Endodermal cell (in vitro differentiated cells): ENCODE data around the gene GPR3. TPM values are rescaled to one million over a fixed set of nuclear protein-coding genes. Genes with fewer than 3 reads are reported as not detected.
A peak's percentile ranks its signal among the peaks of the same experiment; 100 is the strongest.

Experiments used
- DNase-seq: peaks from one replicate; pipeline ENCODE4 v3.0.0-alpha.2; 2017
- H3K27ac ChIP-seq: 2 replicates; pipeline ENCODE4 v1.5.1; 2013; ENCODE audit warnings: mild to moderate bottlenecking, low read depth, low read length, moderate library complexity
- H3K27me3 ChIP-seq: 2 replicates; pipeline ENCODE4 v1.6.1; 2013; ENCODE audit warnings: mild to moderate bottlenecking, low read length, moderate library complexity; ENCODE audit not compliant: insufficient read depth, control insufficient read depth, poor library complexity, severe bottlenecking
- H3K36me3 ChIP-seq: 2 replicates; pipeline ENCODE4 v1.7.0; 2013; ENCODE audit warnings: mild to moderate bottlenecking, low read length, moderate library complexity; ENCODE audit not compliant: control insufficient read depth, insufficient read depth
- H3K4me1 ChIP-seq: one replicate; pipeline ENCODE4 v1.7.0; 2013; ENCODE audit warnings: low read length; ENCODE audit not compliant: control insufficient read depth, insufficient read depth
- H3K4me3 ChIP-seq: 2 replicates; pipeline ENCODE4 v1.5.1; 2013; ENCODE audit warnings: mild to moderate bottlenecking, low read length, moderate library complexity
- H3K9ac ChIP-seq: 2 replicates; pipeline ENCODE4 v1.6.1; 2013; ENCODE audit warnings: mild to moderate bottlenecking, low read length, moderate library complexity; ENCODE audit not compliant: poor library complexity, severe bottlenecking; ENCODE audit errors: extremely low read depth
- H3K9me3 ChIP-seq: 2 replicates; pipeline ENCODE4 v1.6.1; 2013; ENCODE audit warnings: mild to moderate bottlenecking, low read length, moderate library complexity; ENCODE audit not compliant: control insufficient read depth
- H3K27ac Mint-ChIP-seq: 2 replicates; pipeline ENCODE4 v1.8.0; 2020; ENCODE audit warnings: mixed read lengths
- H3K27me3 Mint-ChIP-seq: 2 replicates; pipeline ENCODE4 v1.8.0; 2021; ENCODE audit warnings: mild to moderate bottlenecking, mixed read lengths; ENCODE audit not compliant: insufficient read depth
- H3K36me3 Mint-ChIP-seq: 2 replicates; pipeline ENCODE4 v1.8.0; 2020; ENCODE audit warnings: low read depth, mixed read lengths
- H3K4me1 Mint-ChIP-seq: 2 replicates; pipeline ENCODE4 v1.8.0; 2020; ENCODE audit warnings: mixed read lengths
- H3K4me3 Mint-ChIP-seq: 2 replicates; pipeline ENCODE4 v1.8.0; 2020; ENCODE audit warnings: mild to moderate bottlenecking, moderate library complexity, mixed read lengths
- H3K9me3 Mint-ChIP-seq: 2 replicates; pipeline ENCODE4 v1.8.0; 2020; ENCODE audit warnings: mild to moderate bottlenecking, mixed read lengths
- WGBS, 2 experiments: methylation state at CpG; one replicate each; pipeline versions ENCODE4 v1.1.5 to v1.1.7; 2013; ENCODE audit warnings: missing lambda C conversion rate in 2 of 2, mixed read lengths in 1 of 2; ENCODE audit not compliant: insufficient coverage in 1 of 2, insufficient read length in 1 of 2; 5-methylcytosine and 5-hydroxymethylcytosine counted together
- total RNA-seq, 2 donors: library from RNA; stranded (reverse); fragmentation: NEBNext Ultra II Directional in 1 of 2; extraction: Animal tissue kit (Norgen Biotek cat#: 25700) in 1 of 2; gene quantifications; 2 replicates in 1 of 2; 3 replicates in 1 of 2; pipeline ENCODE4 v1.2.1, GENCODE V29; 2021
- TF ChIP-seq, protein P1 (sequence below): fragments of 200-600 bp; sonication (generic); conservative IDR thresholded peaks from 2 replicates; pipeline ENCODE4 v1.5.0; 2021; ENCODE audit warnings: antibody characterized with exemption, mild to moderate bottlenecking

GPR3 gene
- total RNA-seq, 2 donors from 2014 or later = 3.5 to 4.1 TPM

DNA sequence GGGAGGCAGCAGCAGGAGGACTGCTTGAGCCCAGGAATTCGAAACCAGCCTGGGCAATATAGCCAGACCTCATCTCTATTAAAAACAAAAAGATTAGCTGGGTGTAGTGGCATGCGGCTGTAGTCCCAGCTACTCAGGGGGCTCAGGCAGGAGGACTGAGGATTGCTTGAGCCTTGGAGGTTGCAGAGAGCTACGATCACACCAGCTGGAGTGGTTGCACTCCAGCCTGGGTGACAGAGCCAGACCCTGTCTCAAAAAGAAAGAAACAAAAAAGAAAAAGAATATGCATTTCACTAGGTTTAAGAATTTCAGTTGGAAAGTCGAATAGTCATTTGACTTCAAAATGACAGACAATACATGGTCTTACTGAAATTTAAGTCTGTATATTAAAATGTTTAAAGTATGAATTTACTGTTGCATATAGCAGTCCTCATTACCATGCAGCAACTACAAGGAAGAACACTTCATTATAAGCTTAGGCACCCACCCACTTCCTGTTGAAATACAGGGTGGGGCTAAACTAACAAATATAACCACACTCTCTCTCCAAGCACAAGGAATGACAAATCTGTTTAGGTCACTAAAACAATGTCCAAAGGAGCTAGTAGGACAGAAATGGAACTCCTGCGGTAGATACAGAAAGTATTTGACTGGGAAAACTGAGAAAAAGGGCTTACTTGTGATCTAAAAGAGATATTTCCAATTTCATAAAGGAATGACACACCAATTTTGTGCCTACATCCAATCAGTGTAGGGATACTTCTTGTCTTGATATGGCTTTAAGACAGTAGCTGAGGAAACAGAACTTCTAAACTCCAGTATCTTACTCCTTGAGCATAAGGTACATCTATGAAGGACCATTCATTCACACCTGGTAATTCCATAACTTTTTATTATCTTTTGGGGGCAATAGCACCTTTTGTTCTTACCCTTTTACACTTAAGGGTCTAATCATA is 44.1 kb downstream of the GPR3 start:
- H3K27ac Mint-ChIP-seq = peak overlapping the region; percentile 62
- no peaks in the 10 kb centered on the region for H3K9me3 Mint-ChIP-seq
- no peaks in the 10 kb centered on the region for H3K27me3 Mint-ChIP-seq
- H3K4me3 Mint-ChIP-seq = no peak overlapping the region
- Histone ChIP-seq H3K36me3 (no peaks in the 10 kb centered on the region), H3K4me3 (no peak overlapping the region), H3K27ac (no peak overlapping the region), H3K27me3 (no peaks in the 10 kb centered on the region), H3K4me1 (peaks cover 14% of the 10 kb centered on the region), H3K9me3 (no peaks in the 10 kb centered on the region), H3K9ac (no peak overlapping the region)
- no peak for DNase-seq
- WGBS, 2 experiments = 96 to 98% methylated on average over 4 to 5 of the region's 5 CpGs
- H3K4me1 Mint-ChIP-seq = peaks cover 42% of the 10 kb centered on the region
- TF ChIP-seq, protein P1, sequence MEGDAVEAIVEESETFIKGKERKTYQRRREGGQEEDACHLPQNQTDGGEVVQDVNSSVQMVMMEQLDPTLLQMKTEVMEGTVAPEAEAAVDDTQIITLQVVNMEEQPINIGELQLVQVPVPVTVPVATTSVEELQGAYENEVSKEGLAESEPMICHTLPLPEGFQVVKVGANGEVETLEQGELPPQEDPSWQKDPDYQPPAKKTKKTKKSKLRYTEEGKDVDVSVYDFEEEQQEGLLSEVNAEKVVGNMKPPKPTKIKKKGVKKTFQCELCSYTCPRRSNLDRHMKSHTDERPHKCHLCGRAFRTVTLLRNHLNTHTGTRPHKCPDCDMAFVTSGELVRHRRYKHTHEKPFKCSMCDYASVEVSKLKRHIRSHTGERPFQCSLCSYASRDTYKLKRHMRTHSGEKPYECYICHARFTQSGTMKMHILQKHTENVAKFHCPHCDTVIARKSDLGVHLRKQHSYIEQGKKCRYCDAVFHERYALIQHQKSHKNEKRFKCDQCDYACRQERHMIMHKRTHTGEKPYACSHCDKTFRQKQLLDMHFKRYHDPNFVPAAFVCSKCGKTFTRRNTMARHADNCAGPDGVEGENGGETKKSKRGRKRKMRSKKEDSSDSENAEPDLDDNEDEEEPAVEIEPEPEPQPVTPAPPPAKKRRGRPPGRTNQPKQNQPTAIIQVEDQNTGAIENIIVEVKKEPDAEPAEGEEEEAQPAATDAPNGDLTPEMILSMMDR = no peak
- peaks cover 7% of the 10 kb centered on the region for H3K36me3 Mint-ChIP-seq

DNA sequence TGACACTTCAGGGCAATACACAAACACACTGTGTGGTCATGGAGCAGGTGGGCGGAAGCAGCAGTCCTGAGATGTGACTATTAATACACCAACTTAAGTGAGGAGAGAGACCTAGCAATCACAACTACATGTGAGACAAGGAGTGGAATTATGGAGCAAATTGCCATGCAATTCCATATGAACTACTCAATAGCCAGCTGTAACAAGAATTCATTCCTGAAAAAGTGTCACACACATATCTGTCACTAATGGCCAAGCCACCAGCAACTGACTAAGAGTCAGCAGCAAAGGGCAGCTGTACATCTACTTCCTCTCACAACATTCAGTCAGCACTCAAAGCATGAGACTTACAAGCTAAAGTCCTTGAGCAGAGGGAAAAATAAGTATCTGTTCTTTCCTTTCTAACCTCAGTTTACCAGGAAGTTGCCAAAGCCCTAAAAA is 46.2 kb downstream of the GPR3 start:
- Mint-ChIP-seq H3K36me3 (peaks cover 7% of the 10 kb centered on the region), H3K4me1 (peaks cover 34% of the 10 kb centered on the region), H3K4me3 (no peak overlapping the region), H3K27me3 (no peaks in the 10 kb centered on the region), H3K27ac (peak overlapping the region; percentile 14), H3K9me3 (no peaks in the 10 kb centered on the region)
- 80 to 92% methylated on average over 1 of the region's 1 CpG for WGBS, 2 experiments
- Histone ChIP-seq H3K4me3 (no peak overlapping the region), H3K4me1 (peaks cover 10% of the 10 kb centered on the region), H3K9me3 (no peaks in the 10 kb centered on the region), H3K27ac (no peak overlapping the region), H3K27me3 (no peaks in the 10 kb centered on the region), H3K36me3 (no peaks in the 10 kb centered on the region), H3K9ac (no peak overlapping the region)
- no peak for DNase-seq
- TF ChIP-seq, protein P1 = no peak

DNA sequence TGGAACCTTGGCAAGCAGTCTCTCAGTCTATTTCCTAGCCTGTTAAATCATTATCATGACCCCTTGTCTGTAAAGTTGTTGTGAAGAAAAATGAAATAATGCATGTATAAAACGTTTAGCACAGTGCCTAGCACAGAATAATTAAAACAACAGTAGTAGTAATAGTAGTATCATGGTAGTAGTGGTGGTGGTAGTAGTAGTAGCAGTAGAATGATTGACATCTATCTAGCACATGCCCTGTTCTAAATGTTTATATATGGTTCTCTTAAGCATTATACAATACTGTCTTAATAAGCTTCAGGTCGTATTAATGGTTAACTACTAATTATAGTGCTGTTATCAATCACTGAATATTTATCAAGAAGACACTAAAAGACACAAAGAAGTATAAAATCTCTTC is 46.7 kb downstream of the GPR3 start:
- Mint-ChIP-seq H3K27ac (no peak overlapping the region), H3K9me3 (no peaks in the 10 kb centered on the region), H3K4me3 (no peak overlapping the region), H3K4me1 (peaks cover 30% of the 10 kb centered on the region), H3K36me3 (peaks cover 10% of the 10 kb centered on the region), H3K27me3 (no peaks in the 10 kb centered on the region)
- DNase-seq = no peak
- no peak overlapping the region for H3K4me3 ChIP-seq
- no peak overlapping the region for H3K27ac ChIP-seq
- no peaks in the 10 kb centered on the region for H3K36me3 ChIP-seq
- 57 to 81% methylated on average over 1 of the region's 2 CpGs for WGBS, 2 experiments
- no peaks in the 10 kb centered on the region for H3K9me3 ChIP-seq
- TF ChIP-seq, protein P1 = no peak
- H3K27me3 ChIP-seq = no peaks in the 10 kb centered on the region
- H3K9ac ChIP-seq = no peak overlapping the region
- peaks cover 10% of the 10 kb centered on the region for H3K4me1 ChIP-seq
